HG03442 (cell line): ENCODE data around the gene KLHL26.

Experiments used
- ATAC-seq: cut with Tn5 transposase; IDR thresholded peaks from one replicate; pipeline ENCODE4 v1.9.1; 2021; ENCODE audit warnings: mild to moderate bottlenecking, moderate library complexity; ENCODE audit not compliant: unreplicated experiment

Gene KLHL26

DNA sequence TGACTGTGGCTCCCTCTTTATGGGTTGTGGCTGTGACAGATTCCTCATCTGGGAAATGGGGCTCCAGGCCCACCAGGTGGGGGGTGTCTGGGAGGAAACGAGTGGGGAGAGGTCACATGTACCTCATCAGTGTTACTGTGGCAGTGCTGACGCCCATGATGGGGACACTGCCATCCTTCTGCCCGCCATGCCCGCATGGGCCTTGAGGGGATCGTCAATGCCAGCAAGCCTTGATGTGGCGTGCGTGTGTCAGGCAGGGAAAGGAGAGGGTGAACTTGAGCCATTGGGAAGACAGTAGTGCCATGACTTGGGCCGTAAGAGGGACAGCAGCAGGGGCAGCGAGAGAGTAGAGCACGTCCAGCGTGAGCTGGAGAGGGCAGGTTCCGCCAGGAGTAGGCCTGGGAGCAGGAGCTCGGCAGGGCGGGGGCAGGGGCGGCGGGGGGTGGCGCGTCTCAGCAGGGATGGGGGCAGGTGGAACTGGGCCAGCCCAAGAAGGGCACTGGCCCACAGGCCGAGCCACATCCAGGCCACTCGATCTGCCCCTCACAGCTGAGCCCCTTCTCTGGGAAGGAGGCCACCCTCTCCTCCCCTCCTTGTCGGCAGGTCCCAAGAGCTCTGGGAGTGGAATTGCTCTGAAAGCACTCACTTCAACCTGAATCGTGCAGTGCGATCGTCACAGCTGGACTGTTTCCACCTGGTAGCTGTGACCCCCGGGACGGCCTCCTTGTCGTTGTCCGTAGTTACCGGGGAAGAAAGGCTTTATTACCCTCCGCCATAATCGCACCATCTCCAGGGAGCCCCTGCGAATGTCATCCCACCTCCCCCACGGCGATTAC lies 9.9 kb downstream of the KLHL26 start:
- ATAC-seq = no peak

DNA sequence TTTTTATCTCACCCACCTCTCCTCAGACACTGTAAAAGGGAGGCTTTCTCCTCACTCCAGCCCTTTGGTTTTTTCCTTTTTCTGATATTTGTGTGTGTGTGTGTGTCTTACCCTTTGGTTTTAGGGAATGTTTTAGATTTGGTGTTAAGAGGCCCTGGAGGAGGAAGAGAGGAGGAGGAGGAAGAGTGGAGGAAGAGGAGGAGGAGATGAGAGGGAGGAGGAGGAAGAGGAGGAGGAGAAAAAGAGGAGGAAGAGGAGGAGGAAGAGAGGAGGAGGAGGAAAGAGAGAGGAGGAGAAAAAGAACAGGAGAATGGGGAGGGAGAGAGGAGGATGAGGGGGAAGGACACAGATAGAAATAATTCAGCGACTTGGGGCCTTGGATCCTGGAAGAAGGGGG lies 10.5 kb downstream of the KLHL26 start:
- no peak for ATAC-seq

GRCh38 chr19:18647807-18648206 lies 11.0 kb downstream of the KLHL26 start:
- ATAC-seq = no peak

GRCh38 chr19:18648973-18649315 lies 12.1 kb downstream of the KLHL26 start:
- no peak for ATAC-seq

DNA sequence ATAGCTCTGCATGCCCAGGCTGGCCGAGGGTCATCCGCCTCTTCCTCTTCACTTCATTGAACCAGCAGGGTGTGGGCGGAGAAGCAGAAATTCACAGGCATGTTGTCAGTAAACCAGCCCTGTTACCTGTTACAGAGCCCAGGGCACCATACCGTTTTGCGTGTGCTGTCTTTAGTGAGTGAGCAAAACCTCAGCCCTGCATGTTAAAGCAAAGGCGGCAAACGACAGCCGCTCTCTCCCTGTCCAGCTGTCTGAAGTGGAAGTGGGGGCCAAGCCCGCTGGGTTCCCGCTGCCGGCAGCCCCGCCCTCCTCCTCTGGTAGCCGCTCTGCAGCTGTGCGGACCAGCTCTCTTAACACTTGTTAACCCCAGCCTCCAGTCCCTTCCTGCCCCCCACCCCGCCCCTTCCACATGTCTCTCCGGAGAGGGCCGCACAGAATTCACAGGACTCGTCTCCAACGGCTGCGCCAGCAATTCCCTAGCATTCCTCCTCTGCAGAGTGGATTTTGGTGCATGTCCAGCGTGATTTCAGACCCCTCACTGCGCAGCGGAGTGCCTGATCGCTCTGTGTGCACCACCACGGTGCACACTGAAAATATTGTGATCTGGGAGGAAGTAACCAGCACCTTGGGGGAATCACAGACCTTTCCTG lies 12.7 kb downstream of the KLHL26 start:
- no peak for ATAC-seq

GRCh38 chr19:18650021-18650390 lies 13.2 kb downstream of the KLHL26 start:
- no peak for ATAC-seq

DNA sequence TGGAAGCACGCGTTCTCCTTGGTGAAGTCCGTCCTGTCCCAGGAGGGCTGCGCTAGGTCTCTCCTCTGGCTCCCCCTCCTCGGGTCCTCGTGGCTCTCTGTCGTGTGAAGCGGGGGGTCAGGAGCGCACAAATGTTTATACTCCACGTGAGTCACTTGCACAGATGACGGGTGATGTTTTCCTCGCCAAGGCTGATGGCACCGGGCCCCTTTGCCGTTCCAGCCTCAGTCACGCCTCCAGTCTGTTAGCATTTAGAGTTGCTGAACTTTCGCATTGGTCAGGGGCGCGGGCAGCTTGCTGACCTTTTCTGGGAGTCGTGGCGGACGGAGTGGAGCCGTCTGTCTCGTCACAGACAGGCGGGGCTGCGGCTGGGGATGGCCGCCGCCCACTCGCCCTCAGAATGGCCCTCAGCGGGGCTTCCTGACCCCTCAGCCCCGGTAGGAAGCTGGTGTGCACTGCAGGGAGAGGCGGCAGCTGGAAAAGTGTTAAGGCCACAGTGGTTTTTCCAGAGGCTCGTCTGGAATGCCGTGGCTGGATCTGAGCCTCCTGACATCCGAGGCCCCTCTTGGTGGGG lies 13.7 kb downstream of the KLHL26 start:
- no peak for ATAC-seq

DNA sequence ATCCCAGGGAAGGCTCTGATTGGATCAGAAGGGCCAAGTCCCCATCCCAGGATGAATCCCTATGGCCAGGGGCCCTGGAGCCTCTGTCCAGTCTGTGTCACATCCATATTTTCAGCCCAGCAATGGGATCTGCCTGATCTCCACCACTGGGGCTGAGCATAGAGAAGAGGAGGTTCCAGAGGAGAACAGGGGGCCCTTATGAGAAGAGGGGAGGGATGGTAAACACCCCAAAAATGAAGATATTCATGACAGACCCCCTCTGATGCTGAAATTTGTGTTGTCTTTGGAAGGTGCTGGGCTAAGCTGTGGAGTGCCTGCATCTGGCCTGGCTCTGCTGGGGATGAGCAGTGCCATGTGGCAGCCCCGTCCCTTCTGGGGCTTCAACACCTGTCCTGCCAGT lies 14.5 kb downstream of the KLHL26 start:
- ATAC-seq = no peak

GRCh38 chr19:18651733-18652132 lies 14.9 kb downstream of the KLHL26 start:
- no peak for ATAC-seq

- no peak for ATAC-seq
Observed at GRCh38 chr19:18653853-18654252, 17.0 kb downstream of the KLHL26 start.

DNA sequence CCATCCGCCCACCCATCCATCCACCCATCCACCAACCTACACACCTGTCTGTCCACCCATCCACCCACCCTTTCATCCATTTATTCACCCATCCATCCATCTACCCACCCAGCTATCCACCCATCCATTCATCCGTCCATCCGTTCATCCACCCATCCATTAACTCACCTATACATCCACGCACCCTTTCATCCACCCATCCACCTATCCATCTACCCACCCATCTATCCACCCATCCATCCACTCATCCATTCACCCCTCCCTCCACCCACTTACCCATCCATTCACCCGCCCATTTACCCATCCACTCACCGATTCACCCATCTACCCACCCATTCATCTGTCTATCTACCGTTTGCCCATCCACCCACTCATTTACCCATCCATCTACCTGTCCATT lies 17.6 kb downstream of the KLHL26 start:
- ATAC-seq = no peak

DNA sequence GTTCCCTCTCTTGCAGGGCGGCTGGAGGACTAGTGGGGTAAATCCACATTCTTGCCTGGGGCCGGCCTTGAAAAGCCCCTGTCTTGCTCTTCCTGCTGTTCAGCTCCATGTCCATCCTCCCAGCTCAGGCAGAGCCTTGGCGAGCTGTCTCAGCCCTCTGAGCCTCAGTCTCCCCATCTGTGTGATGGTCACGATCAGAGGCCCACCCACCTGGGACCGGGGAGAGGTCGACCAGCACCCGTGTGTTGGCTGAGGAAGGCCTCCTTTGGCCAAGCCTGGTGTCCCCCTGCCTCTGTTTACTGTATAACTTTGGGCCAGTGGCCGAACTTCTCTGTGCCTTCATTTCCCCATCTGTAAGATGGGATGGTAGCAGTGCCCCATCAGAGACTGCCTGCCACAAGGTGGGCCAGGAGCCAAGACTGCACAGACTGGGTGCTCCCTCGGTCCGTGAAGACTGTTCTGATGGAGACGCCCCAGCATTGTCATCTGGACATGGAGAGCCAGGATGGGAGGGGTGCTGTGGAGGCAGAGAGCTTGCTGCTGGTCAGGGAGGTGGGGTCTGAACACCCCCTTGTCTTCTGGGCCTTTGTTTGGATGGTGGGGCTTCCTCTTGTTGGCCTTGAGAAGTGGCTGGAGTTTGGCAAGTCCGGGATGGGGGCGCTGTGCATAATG lies 18.5 kb downstream of the KLHL26 start:
- ATAC-seq = no peak

GRCh38 chr19:18656337-18657086 lies 19.7 kb downstream of the KLHL26 start:
- no peak for ATAC-seq

- ATAC-seq = no peak
Observed at GRCh38 chr19:18657590-18658365, 20.9 kb downstream of the KLHL26 start.

DNA sequence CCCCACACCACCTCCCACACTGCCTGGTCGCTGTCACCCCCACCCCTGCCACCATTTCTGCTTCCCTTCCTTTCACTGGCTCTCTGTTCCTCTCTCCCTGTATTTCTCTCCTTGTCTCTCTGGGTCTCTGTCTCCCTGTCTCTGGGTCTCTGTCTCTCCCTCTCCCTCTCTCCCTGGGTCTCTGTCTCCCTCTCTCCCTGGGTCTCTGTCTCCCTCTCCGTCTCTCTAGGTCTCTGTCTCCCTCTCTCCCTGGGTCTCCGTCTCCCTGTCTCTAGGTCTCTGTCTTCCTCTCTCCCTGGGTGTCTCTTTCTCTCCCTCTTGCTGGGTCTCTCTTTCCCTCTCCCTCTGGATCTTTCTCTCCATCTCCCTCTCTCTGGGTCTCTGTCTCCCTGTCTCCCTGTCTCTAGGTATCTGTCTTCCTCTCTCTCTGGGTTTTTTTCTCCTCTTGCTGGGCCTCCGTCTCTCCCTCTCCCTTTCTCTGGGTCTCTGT lies 21.6 kb downstream of the KLHL26 start:
- no peak for ATAC-seq

DNA sequence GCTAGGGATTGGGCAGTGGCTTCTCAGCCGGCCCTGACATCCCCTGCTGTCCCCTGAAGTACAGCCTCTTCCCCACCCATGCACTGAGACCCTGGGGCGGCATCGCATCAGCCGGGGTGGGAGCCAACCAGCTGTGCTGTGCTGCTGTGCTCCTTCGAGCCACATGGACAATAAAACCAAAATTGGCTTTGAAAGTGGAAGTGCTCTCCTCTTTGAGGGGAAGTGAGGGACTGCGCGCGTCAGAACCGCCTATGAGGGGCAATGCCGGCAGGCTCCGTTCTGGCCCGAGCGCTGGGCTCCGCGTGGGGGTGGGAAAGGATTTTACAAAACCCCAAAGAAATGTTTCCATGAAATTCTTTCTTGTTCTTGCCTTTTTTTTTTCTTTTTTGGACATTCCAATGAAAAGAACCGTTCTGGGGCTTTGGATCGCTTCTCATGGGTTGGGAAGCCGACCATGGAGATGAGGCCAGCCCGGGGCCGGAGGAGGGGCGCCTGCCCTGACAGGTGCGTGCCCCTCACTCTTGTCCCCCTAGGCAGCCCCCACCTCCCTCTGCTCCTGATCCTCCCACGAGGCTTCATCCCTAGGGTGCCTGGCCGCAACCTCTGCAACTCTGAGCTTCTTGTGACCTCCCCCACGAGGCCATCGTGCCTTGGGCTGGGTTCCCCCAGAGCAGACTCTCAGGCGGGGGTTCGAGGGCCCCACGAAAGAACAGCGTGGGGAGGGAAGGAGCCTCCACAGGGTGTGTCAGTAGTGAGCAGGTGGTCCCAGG lies 22.6 kb downstream of the KLHL26 start:
- ATAC-seq = no peak

GRCh38 chr19:18660051-18660910 lies 23.5 kb downstream of the KLHL26 start:
- no peak for ATAC-seq

DNA sequence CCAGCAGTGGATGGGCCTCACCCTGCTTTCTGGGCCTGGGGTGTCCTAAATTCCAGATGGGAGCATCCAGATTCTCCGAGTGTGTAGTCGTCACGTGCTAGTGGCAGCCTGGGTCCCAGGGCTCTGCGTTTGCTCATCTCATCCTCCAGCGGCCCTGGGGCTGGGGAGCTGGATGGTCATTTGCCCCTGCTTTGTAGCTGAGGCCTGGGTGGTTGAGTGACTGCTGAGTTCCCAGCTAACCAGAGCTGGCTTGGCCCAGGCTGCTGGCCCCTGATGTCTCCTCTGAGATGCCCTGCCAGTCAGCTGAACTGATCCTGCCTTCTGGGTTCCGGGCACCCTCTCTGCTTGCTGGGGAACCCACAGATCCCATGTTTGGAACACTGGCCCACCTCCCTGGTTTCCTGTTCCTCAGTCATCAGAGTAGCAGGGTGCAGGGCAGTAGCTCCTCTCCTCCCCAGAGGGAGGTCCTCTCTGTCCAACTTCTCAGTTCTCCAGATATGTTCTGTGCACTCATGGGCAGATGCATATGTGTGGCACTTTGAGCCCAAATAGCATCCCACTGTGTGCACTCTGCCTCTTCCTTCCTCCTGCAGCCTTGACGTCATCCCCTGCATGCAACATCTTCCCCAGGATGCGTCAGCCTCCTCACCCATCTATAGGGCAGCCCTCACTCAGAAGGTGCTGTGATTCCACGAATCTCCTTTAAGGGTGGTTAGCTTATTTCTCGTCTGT lies 24.3 kb downstream of the KLHL26 start:
- no peak for ATAC-seq
